Stimulated activated naive CD8-positive, alpha-beta T cell treated with anti-CD3 and anti-CD28 coated beads, Interleukin-15, Interleukin-2, amounts not matched to agents 100 ng/mL and 50 ng/mL, for 24 hours (primary cell): ENCODE results near the gene SLIT3.

Experiments
- H3K27ac Mint-ChIP-seq: one replicate; pipeline ENCODE4 v1.8.0; 2021; ENCODE audit warnings: mild to moderate bottlenecking, mixed read lengths
- H3K27me3 Mint-ChIP-seq: one replicate; pipeline ENCODE4 v1.8.0; 2021; ENCODE audit warnings: mixed read lengths
- H3K36me3 Mint-ChIP-seq: one replicate; pipeline ENCODE4 v1.8.0; 2021; ENCODE audit warnings: low read depth, mixed read lengths
- H3K4me1 Mint-ChIP-seq: one replicate; pipeline ENCODE4 v1.8.0; 2021; ENCODE audit warnings: low read depth, mixed read lengths
- H3K4me3 Mint-ChIP-seq: one replicate; pipeline ENCODE4 v1.8.0; 2021; ENCODE audit warnings: mild to moderate bottlenecking, mixed read lengths
- H3K9me3 Mint-ChIP-seq: one replicate; pipeline ENCODE4 v1.8.0; 2021; ENCODE audit warnings: mixed read lengths

Gene SLIT3

DNA sequence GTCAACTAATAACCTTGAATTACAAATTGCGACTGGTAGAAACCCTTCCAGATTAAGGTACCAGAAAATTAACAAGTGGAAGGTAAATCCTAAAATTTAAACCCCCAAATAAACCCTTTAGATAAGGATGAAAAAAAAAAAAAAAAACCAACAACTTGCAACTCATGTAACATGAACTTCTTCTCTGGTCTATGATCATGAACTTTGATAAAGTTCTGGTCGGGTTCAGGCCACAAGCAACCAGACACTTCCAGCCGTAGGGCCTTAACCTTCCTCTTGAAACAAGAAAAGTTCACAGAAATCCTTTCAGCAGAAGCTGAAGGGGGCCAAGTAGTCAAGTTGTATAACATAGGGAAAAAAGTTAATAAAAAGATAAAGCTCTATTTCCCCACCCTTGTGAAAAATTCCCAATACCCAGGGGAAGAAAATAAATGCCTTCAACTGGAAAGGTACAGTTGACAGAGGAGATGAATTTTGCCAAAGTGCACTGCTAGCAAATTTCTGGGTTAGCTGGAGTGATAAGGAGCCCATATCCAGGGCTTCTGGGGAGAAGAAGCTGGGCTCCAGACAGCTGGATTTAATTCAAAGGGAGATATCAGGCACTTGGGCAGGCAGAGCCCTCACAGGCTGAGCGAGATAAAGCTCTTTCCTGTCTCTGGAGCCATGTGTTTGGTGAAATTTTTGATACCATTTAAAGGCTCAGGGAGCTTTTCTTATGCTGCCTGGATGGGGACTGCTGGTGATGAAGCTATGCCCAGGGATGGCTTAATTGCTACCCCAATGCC, 487.6 kb downstream of the SLIT3 start:
- H3K4me3 Mint-ChIP-seq, result no peak overlapping the region
- H3K27me3 Mint-ChIP-seq, result peaks cover 9% of the 10 kb centered on the region
- H3K4me1 Mint-ChIP-seq, result no peaks in the 10 kb centered on the region
- H3K27ac Mint-ChIP-seq, result no peak overlapping the region
- H3K36me3 Mint-ChIP-seq, result no peaks in the 10 kb centered on the region
- no peaks in the 10 kb centered on the region for H3K9me3 Mint-ChIP-seq

DNA sequence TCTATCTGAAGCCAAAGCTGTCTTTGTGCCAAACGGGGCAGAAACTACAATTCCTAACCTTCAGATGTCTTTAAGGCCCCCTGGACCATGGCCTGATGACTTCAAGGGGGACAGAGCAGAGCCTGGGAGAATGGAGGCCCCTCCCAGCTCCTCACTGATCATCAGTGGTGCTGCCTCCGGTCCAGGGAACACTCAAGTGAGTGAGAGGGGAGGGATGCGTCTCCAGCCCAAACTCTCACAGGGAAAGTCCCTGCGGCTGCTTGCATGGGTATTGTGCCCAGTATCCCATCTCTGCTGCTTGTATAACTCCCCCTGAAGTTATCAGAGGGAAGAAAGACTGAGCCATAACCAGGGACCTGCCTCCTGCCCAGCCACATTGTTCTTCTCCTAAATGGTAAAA, 490.3 kb downstream of the SLIT3 start:
- Mint-ChIP-seq H3K36me3 (no peaks in the 10 kb centered on the region), H3K4me1 (no peaks in the 10 kb centered on the region), H3K27me3 (peaks cover 12% of the 10 kb centered on the region), H3K4me3 (no peak overlapping the region), H3K27ac (no peak overlapping the region), H3K9me3 (no peaks in the 10 kb centered on the region)

DNA sequence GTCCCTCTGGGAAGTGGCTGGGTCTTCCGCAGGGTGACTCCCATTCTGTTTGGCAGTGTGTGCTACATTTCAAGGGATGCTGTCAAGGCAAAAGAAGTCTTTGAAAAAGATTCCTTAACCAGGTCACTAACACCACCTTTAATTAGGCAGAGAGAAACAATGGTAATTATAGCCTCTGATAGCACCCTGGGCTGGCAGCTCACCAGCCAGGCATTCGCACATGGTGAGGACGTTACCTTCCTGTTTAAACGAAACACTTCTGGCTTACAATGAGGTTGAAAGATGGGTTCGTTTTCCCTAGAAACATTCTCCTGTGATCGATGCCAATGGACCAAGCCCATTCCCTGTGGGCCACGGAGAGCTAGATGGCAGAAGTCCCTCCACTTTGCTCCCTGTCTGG, 491.7 kb downstream of the SLIT3 start:
- Mint-ChIP-seq H3K9me3 (no peaks in the 10 kb centered on the region), H3K4me3 (no peak overlapping the region), H3K27ac (no peak overlapping the region), H3K36me3 (no peaks in the 10 kb centered on the region), H3K4me1 (no peaks in the 10 kb centered on the region), H3K27me3 (peaks cover 15% of the 10 kb centered on the region)

DNA sequence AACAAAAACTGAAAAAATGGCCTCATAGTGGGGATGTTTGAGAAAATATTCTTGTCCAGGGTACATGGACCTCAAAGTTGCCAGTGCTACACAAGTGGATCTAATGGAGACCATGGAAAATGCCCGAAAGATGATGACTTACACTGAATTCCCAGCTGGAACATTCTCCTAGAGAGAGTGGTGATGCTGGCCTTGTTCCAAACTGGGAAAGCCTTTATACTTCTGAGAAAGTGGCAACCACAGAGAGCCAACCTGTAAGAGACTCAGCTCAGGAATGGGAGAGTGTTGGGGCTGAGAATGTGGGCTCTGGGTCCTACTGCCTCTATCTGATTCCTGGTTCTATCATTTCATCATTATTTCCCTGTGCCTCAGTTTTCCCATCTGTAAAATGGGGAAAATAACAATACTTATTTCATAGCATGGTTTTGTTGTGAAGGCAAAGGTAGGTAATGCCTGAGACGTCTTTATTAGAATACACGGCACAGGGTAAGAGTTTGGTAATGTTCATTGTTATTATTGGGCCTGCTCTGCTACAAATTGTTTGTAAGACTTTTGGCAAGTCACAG, 492.8 kb downstream of the SLIT3 start:
- no peaks in the 10 kb centered on the region for H3K4me1 Mint-ChIP-seq
- no peaks in the 10 kb centered on the region for H3K36me3 Mint-ChIP-seq

DNA sequence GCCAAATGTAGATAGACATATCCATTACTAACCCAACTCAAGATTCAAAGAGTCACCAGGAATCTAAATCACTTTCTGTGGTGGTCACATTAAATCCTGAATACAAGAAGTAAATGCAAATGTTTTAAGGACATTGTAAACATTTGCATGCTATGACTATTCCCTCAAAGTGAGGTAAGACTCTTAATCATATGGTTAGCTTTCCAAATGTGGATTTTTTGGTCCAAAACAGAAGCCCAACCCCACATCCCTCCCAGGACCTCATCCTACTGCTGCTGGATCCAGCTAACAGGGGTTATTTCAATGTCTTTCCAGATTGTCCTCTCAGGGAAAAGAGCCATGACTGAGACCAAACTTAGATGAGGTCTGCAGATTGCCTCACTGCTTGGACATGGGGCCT, 493.7 kb downstream of the SLIT3 start:
- Mint-ChIP-seq H3K9me3 (no peaks in the 10 kb centered on the region), H3K36me3 (no peaks in the 10 kb centered on the region), H3K27ac (no peak overlapping the region), H3K4me3 (no peak overlapping the region), H3K4me1 (peaks cover 3% of the 10 kb centered on the region), H3K27me3 (peaks cover 15% of the 10 kb centered on the region)

More for the DNA sequence above, 492.8 kb downstream of the SLIT3 start:
- Mint-ChIP-seq H3K27me3 (peaks cover 15% of the 10 kb centered on the region), H3K4me3 (no peak overlapping the region), H3K27ac (no peak overlapping the region), H3K9me3 (no peaks in the 10 kb centered on the region)

DNA sequence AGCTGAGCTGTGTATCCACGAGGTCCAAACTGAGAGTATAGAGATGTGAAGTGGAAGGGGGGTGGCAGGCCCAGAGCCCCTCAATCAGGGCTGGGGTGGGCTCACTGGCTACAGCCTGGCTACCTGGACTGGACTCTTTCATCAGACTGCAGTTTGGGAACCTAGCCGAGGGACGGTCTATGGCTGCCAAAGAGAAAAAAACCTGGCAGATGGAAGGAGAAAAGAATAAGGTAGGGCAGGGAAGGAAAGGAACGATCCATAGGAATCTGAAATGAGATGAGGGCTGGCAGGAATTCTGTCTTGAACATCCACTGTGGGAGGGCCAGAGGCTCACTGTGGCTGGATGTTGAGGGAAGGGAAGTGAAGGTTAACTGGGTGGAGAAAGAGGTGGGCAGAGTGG, 497.4 kb downstream of the SLIT3 start:
- no peaks in the 10 kb centered on the region for H3K9me3 Mint-ChIP-seq
- no peak overlapping the region for H3K4me3 Mint-ChIP-seq
- no peaks in the 10 kb centered on the region for H3K36me3 Mint-ChIP-seq
- peak overlapping the region; percentile 27 for H3K27ac Mint-ChIP-seq
- peaks cover 17% of the 10 kb centered on the region for H3K27me3 Mint-ChIP-seq
- peaks cover 21% of the 10 kb centered on the region for H3K4me1 Mint-ChIP-seq

DNA sequence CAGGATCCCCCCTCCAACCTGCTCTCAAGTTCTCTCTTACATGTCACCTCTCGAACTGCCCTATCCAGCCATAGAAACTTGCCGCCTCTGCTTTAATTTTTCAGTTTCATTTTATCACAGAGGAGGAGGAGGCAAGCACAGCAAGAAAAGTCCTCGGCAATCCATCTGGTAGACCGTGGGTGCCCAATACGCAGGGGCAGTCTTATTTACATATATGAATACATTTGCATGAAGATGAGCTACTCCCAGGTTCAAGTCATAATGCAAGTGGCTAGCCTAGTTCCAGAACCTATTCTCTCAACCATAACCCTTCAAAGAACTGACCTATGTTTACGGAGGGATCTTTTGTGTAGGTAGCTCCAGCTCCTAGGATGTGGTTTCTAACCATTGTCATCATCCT, 498.6 kb downstream of the SLIT3 start:
- H3K9me3 Mint-ChIP-seq, result no peaks in the 10 kb centered on the region
- no peak overlapping the region for H3K4me3 Mint-ChIP-seq
- H3K27ac Mint-ChIP-seq, result peak overlapping the region; percentile 78
- H3K27me3 Mint-ChIP-seq, result peaks cover 12% of the 10 kb centered on the region
- H3K4me1 Mint-ChIP-seq, result peaks cover 25% of the 10 kb centered on the region
- H3K36me3 Mint-ChIP-seq, result no peaks in the 10 kb centered on the region

DNA sequence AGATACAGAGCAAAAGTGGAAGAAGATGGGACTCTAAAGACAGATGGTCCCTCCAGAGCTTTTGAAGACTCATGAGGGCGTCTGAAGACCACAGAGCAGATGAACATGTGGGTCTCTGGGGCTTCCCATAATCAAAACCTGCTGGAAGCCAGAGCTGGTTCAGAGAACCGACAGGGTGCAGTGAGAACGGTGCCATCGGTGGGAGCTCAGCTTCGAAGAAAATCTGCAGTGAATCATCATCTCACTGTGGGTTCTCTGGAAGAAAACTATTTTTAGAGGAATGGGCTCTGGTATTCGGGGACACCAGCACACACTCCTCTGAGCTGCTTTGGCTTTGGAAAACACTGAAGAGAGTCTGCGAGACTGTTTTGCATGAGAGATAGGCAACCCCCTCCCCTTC, 499.4 kb downstream of the SLIT3 start:
- Mint-ChIP-seq H3K27me3 (peaks cover 12% of the 10 kb centered on the region), H3K4me3 (no peak overlapping the region), H3K27ac (peak overlapping the region; percentile 78), H3K9me3 (no peaks in the 10 kb centered on the region), H3K36me3 (no peaks in the 10 kb centered on the region), H3K4me1 (peaks cover 25% of the 10 kb centered on the region)

DNA sequence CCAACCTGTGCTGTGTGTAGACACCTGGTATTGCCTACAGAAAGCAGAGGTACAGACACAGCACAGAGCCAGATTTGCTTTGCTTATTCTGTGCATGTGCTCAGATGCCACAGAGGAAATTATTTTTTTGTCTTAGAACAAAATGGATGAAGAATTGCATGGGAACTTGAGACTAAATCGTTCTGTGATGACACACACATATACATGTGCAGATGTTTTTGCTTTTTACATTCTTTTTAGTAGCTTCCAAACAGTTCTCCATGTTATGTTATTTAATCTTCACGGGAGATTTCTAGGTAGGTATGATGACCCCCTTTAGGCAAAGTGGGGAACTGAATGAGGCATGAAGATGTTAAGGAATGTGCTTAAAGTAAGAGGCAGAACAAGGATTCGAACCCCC, 500.2 kb downstream of the SLIT3 start:
- Mint-ChIP-seq H3K4me1 (peaks cover 25% of the 10 kb centered on the region), H3K27ac (no peak overlapping the region), H3K4me3 (no peak overlapping the region), H3K9me3 (no peaks in the 10 kb centered on the region), H3K27me3 (peaks cover 9% of the 10 kb centered on the region), H3K36me3 (no peaks in the 10 kb centered on the region)

DNA sequence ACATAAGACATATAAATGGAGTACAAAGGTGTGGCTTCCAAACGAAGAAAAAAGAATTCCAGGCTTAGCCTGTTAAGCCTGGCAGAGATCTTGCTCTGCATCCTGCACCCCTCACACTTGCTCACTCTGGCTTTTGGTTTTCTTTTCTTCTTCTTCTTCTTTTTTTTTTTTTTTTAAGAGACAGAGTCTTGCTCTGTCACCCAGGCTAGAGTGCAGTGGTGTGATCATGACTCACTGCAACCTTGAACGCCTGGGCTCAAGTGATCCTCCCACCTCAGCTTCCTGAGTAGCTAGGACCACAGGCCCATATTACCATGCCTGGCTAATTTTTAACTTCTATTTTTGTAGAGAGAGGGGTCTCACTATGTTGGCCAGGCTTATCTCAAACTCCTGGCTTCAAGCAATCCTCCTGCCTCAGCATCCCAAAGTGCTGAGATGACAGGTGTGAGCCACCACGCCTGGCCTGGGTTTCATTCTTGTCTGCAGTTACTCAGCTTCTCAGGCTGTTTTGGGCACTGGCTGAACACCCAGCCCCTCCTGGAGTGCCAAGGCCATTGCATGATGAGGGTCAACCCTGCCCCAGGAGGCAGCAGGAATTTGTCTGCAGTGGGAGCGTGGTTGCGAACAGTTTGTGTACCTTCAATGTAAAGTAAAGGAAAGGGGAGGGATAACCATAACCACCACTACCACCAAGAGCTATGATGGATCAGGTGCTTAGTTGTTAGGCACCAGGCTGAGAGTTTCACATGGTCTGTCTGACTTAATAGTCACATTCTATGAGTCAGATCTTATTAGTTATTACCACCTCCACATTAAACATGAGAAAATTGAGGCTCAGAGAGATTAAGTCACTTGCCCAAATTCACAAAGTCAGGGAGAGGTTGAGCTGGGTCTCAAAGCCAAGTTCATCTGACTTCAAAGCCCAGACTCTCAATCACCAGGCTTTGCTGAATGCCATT, 502.6 kb downstream of the SLIT3 start:
- Mint-ChIP-seq H3K4me1 (peaks cover 42% of the 10 kb centered on the region), H3K27ac (peak overlapping the region; percentile 67), H3K9me3 (no peaks in the 10 kb centered on the region), H3K4me3 (no peak overlapping the region), H3K36me3 (no peaks in the 10 kb centered on the region), H3K27me3 (peaks cover 5% of the 10 kb centered on the region)

DNA sequence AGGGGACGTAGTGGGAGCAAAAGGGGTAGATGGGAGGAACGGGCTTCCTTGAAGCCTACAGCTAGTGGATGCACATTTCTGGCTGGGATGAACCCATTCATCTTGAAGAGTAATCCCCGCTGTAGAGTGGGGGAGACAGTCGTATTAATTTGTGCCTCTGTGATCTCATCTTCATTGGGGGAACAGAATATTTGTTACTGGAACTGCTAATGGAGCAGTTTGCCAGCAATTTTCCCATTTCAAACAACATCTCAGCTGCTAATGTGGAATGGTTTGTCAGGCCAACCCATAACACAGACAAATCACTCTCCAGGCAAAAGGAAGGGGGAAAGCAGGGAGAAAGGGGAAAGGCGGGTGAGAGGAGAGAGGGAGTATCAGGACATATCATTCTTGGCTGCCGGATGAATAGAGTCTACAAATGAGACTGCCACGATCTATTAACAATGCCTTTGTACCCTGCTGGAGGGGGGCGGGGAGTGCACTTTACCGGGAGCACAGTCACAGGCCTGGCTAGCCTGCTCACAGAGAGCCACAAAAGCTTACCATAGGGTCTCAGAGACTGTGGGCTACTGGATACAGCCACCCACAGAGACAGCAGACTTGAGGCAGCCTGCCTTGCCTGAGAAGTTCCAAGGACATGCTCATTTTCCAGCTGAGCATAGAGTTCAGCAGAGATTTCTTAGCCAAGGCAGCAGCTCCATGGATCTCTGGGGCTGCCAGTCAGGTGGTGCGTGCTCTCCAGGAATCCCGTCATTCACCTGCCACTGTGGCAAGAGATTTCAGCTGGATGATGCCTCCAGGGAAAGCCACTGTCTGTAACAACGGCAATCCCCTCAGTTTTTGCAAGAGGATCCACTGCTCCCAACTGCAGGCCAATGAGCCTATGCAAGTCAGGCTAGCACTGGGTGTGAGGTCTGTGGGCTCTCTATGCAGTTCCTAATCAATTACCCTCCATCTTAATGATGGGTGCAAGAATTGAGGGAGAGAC, 504.1 kb downstream of the SLIT3 start:
- no peak overlapping the region for H3K4me3 Mint-ChIP-seq
- H3K4me1 Mint-ChIP-seq, result peaks cover 37% of the 10 kb centered on the region
- no peaks in the 10 kb centered on the region for H3K9me3 Mint-ChIP-seq
- H3K36me3 Mint-ChIP-seq, result no peaks in the 10 kb centered on the region
- no peak overlapping the region for H3K27ac Mint-ChIP-seq
- H3K27me3 Mint-ChIP-seq, result peaks cover 5% of the 10 kb centered on the region

DNA sequence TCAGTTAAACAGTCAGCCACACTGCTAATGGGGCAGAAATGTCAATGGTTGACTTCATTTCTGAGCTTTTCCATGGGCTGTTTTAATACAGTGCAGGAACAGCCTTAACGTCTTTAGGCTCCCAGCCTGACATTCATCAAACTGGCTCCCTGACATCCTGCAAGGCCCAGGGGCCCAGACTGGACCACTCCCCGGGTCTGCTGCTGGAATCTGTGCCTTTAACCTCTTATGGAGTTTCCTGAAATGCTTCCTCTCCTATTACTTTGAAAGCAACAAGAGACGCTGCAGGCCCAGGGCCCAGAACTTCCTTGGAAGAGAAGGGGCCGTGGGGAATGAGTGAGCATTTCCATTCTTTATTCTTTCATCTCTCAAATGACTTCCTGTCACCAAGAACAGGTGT, 504.9 kb downstream of the SLIT3 start:
- no peak overlapping the region for H3K4me3 Mint-ChIP-seq
- H3K27me3 Mint-ChIP-seq, result peaks cover under 1% of the 10 kb centered on the region
- H3K4me1 Mint-ChIP-seq, result peaks cover 28% of the 10 kb centered on the region
- H3K36me3 Mint-ChIP-seq, result no peaks in the 10 kb centered on the region
- H3K27ac Mint-ChIP-seq, result no peak overlapping the region
- H3K9me3 Mint-ChIP-seq, result no peaks in the 10 kb centered on the region

DNA sequence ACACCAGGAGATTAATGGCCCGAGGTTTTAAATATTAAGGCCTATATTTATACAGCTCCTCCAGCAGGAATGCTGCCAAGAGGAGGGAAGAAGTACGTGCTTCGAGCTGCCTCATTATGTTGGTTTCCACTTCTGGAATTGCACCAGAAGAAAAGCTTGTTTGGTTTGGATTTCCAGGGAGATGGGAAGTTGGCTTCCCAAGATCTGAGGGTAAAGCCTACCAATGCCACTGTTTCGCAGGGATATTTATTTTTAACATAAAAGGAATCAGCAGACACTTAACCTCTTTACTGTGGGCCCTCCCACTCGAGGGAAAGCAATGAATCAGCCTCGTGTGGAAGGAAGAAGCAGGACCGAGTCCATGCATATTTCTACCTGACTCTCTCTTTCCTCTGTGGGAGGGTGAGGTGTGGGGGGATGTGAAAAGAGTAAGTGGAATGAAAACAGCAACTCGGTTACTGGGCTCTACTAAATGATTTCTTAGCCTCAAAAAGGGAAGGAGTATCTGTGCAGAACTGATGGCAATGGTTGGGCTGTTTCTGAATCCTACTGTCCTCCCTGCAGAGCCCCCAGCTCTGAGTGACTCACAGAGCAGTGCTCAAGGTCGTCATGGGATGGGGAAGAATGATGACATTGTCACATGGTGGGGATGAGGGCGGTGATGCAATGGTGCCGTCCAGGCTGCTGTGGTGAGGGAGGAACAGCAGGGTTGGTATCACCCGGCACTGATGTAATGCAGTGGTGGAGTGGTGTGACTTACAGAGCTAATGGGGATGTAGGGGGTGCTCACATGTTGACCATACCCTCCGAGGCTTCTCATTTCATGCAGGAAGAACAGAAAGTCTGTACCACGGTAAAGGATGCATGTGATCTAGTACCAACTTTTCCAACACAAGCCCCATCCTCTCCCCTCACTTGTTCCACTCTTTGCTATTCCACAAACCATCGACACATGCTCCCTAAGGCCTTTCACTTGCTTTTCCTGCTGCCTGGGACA, 506.8 kb downstream of the SLIT3 start:
- Mint-ChIP-seq H3K4me1 (peaks cover 28% of the 10 kb centered on the region), H3K27ac (peak overlapping the region; percentile 77), H3K4me3 (no peak overlapping the region), H3K27me3 (no peaks in the 10 kb centered on the region), H3K36me3 (no peaks in the 10 kb centered on the region), H3K9me3 (no peaks in the 10 kb centered on the region)
